HG03060 (cell line): ENCODE results near the gene PSME4.

Experiments used
- ATAC-seq: cut with Tn5 transposase; IDR thresholded peaks from one replicate; pipeline ENCODE4 v1.9.1; 2021; ENCODE audit warnings: low read depth, moderate number of reproducible peaks; ENCODE audit not compliant: unreplicated experiment

The PSME4 gene

GRCh38 chr2:53970724-53971602 is at the start of gene PSME4:
TSS of gene PSME4 (minus strand) at chr2:53970993. CDS start at chr2:53970784, 209 bp downstream.
- ATAC-seq, result peak; percentile 55

- ATAC-seq, result no peak
Measured at GRCh38 chr2:54015798-54016699, 45.3 kb upstream of the PSME4 start.

- no peak for ATAC-seq
Measured at GRCh38 chr2:54013996-54014395, 43.2 kb upstream of the PSME4 start.

GRCh38 chr2:54012538-54013141 is 41.8 kb upstream of the PSME4 start:
- ATAC-seq, result no peak

GRCh38 chr2:54009549-54009948 is 38.8 kb upstream of the PSME4 start:
- no peak for ATAC-seq

- no peak for ATAC-seq
Measured at GRCh38 chr2:54008439-54008838, 37.6 kb upstream of the PSME4 start.

GRCh38 chr2:54000524-54000923 is 29.7 kb upstream of the PSME4 start:
- no peak for ATAC-seq

- ATAC-seq, result no peak
Measured at GRCh38 chr2:54000122-54000521, 29.3 kb upstream of the PSME4 start.

- no peak for ATAC-seq
Measured at GRCh38 chr2:53998834-53999233, 28.0 kb upstream of the PSME4 start.

GRCh38 chr2:53994818-53995808 is 24.3 kb upstream of the PSME4 start:
- ATAC-seq, result no peak

- no peak for ATAC-seq
Measured at GRCh38 chr2:53991948-53992347, 21.2 kb upstream of the PSME4 start.

- ATAC-seq, result no peak
Measured at GRCh38 chr2:53989210-53989862, 18.5 kb upstream of the PSME4 start.

- ATAC-seq, result peak; percentile 69
Measured at GRCh38 chr2:53987336-53987921, 16.6 kb upstream of the PSME4 start.

- ATAC-seq, result no peak
Measured at GRCh38 chr2:53985646-53986045, 14.9 kb upstream of the PSME4 start.

- peak; percentile 4 for ATAC-seq
Measured at GRCh38 chr2:53969968-53970723, 647 bp downstream of the PSME4 start.

- ATAC-seq, result no peak
Measured at GRCh38 chr2:53969285-53969967, 1.4 kb downstream of the PSME4 start.

- ATAC-seq, result no peak
Measured at GRCh38 chr2:53964987-53965687, 5.7 kb downstream of the PSME4 start.
